Activated CD8-positive, alpha-beta memory T cell treated with anti-CD3 and anti-CD28 coated beads, Interleukin-2, amount 10 ng/mL, durations not matched to agents 7 days and 5 days (primary cell): ENCODE data around the gene OR6X1. TPM values are rescaled to one million over a fixed set of nuclear protein-coding genes. Genes with fewer than 3 reads are reported as not detected.
"Not testable (repeated sequence)": the region's sequence is repeated elsewhere in the genome, so short reads cannot be mapped to it uniquely, and the experiment has no call there.

Experiments
- ATAC-seq: fragments of 150-1000 bp; cut with Tn5 transposase; one replicate; pipeline ENCODE4 v1.10.0; 2021; ENCODE audit warnings: moderate library complexity
- CTCF ChIA-PET: fragments of 350-600 bp; sonication (Branson Sonifier 250); formaldehyde crosslinking; loops from one replicate; lab custom pipeline; 2021; ENCODE audit warnings: antibody characterized with exemption; lab: Charles Lee
- DNase-seq: peaks from one replicate; pipeline ENCODE4 v3.0.0-alpha.2; 2020
- H3K27ac Mint-ChIP-seq: one replicate; pipeline ENCODE4 v1.8.0; 2021; ENCODE audit warnings: mild to moderate bottlenecking, mixed read lengths
- H3K27me3 Mint-ChIP-seq: one replicate; pipeline ENCODE4 v1.8.0; 2021; ENCODE audit warnings: mixed read lengths
- H3K36me3 Mint-ChIP-seq: one replicate; pipeline ENCODE4 v1.8.0; 2021; ENCODE audit warnings: mild to moderate bottlenecking, mixed read lengths
- H3K4me1 Mint-ChIP-seq: one replicate; pipeline ENCODE4 v1.8.0; 2021; ENCODE audit warnings: mixed read lengths
- H3K4me3 Mint-ChIP-seq: one replicate; pipeline ENCODE4 v1.8.0; 2021; ENCODE audit warnings: mild to moderate bottlenecking, moderate library complexity, mixed read lengths
- H3K9me3 Mint-ChIP-seq: one replicate; pipeline ENCODE4 v1.8.0; 2022; ENCODE audit warnings: low read depth, mixed read lengths
- total RNA-seq, 2 experiments: library from RNA; stranded (reverse); gene quantifications; one replicate each; pipeline ENCODE4 v1.2.3, GENCODE V29; 2021

The OR6X1 gene
- total RNA-seq, 2 experiments from 2014 or later, result not detected

- no peak overlapping the region for H3K4me3 Mint-ChIP-seq
- peaks cover 12% of the 10 kb centered on the region for H3K36me3 Mint-ChIP-seq
- H3K4me1 Mint-ChIP-seq, result peaks cover 33% of the 10 kb centered on the region
- H3K27me3 Mint-ChIP-seq, result no peaks in the 10 kb centered on the region
- no peak for ATAC-seq
- CTCF ChIA-PET, result no interaction called here
- no peaks in the 10 kb centered on the region for H3K9me3 Mint-ChIP-seq
- H3K27ac Mint-ChIP-seq, result no peak overlapping the region
- no peak for DNase-seq
These were observed 11.6 kb downstream of the OR6X1 start for GRCh38 chr11:123742724-123743120.

- H3K9me3 Mint-ChIP-seq, result no peaks in the 10 kb centered on the region
- H3K27ac Mint-ChIP-seq, result peak overlapping the region; percentile 93
- CTCF ChIA-PET, result no interaction called here
- no peaks in the 10 kb centered on the region for H3K27me3 Mint-ChIP-seq
- peaks cover 18% of the 10 kb centered on the region for H3K36me3 Mint-ChIP-seq
- H3K4me1 Mint-ChIP-seq, result peaks cover 35% of the 10 kb centered on the region
- ATAC-seq, result no peak
- no peak for DNase-seq
- H3K4me3 Mint-ChIP-seq, result peak overlapping the region; percentile 95
These were observed 12.1 kb downstream of the OR6X1 start for GRCh38 chr11:123742031-123742723.

GRCh38 chr11:123741159-123742030 lies 12.9 kb downstream of the OR6X1 start, which contains the start of gene ZNF202:
Gene ZNF202 (minus strand): TSS chr11:123741660. CDS start chr11:123730888, 10,772 bp downstream.
- DNase-seq, result peak; percentile 95

GRCh38 chr11:123740787-123741158 lies 13.5 kb downstream of the OR6X1 start:
- H3K4me1 Mint-ChIP-seq, result peaks cover 35% of the 10 kb centered on the region
- no peaks in the 10 kb centered on the region for H3K9me3 Mint-ChIP-seq
- no peaks in the 10 kb centered on the region for H3K27me3 Mint-ChIP-seq
- H3K36me3 Mint-ChIP-seq, result peaks cover 25% of the 10 kb centered on the region
- peak; percentile 46 for DNase-seq
- peak; percentile 1 for ATAC-seq
- peak overlapping the region; percentile 95 for H3K4me3 Mint-ChIP-seq
- peak overlapping the region; percentile 93 for H3K27ac Mint-ChIP-seq
- CTCF ChIA-PET, result no interaction called here

More at GRCh38 chr11:123741159-123742030, 12.9 kb downstream of the OR6X1 start, which contains the start of gene ZNF202:
- Mint-ChIP-seq H3K27me3 (no peaks in the 10 kb centered on the region), H3K36me3 (peaks cover 21% of the 10 kb centered on the region), H3K4me1 (peaks cover 35% of the 10 kb centered on the region), H3K27ac (peak within 1 kb of the TSS; percentile 93), H3K4me3 (peak within 1 kb of the TSS; percentile 95), H3K9me3 (no peaks in the 10 kb centered on the region)
- CTCF ChIA-PET, result no interaction called here
- peak; percentile 97 for ATAC-seq

GRCh38 chr11:123738374-123738773 lies 15.9 kb downstream of the OR6X1 start:
- no peaks in the 10 kb centered on the region for H3K27me3 Mint-ChIP-seq
- peaks cover 35% of the 10 kb centered on the region for H3K4me1 Mint-ChIP-seq
- ATAC-seq, result no peak
- H3K36me3 Mint-ChIP-seq, result peaks cover 37% of the 10 kb centered on the region
- H3K4me3 Mint-ChIP-seq, result no peak overlapping the region
- no peaks in the 10 kb centered on the region for H3K9me3 Mint-ChIP-seq
- no peak overlapping the region for H3K27ac Mint-ChIP-seq
- CTCF ChIA-PET, result interaction anchor here (1.0 kb wide), 1 partner anchor 158 kb away, joined by 3 read pairs; no protein-coding TSS in a partner anchor
- DNase-seq, result no peak

- CTCF ChIA-PET, result interaction anchor here (0.9 kb wide), 1 partner anchor 25 kb away, joined by 3 read pairs; no protein-coding TSS in a partner anchor
These were observed 17.5 kb downstream of the OR6X1 start for GRCh38 chr11:123736769-123737168.

GRCh38 chr11:123729602-123730001 lies 24.7 kb downstream of the OR6X1 start:
- Mint-ChIP-seq H3K4me1 (no peaks in the 10 kb centered on the region), H3K36me3 (peaks cover 47% of the 10 kb centered on the region), H3K4me3 (no peak overlapping the region), H3K27me3 (no peaks in the 10 kb centered on the region), H3K27ac (no peak overlapping the region), H3K9me3 (peaks cover 9% of the 10 kb centered on the region)
- ATAC-seq (no peak), DNase-seq (no peak)
- CTCF ChIA-PET, result no interaction called here

More at GRCh38 chr11:123736769-123737168, 17.5 kb downstream of the OR6X1 start:
- Mint-ChIP-seq H3K27ac (no peak overlapping the region), H3K4me3 (no peak overlapping the region), H3K4me1 (peaks cover 25% of the 10 kb centered on the region), H3K36me3 (peaks cover 38% of the 10 kb centered on the region), H3K27me3 (no peaks in the 10 kb centered on the region), H3K9me3 (no peaks in the 10 kb centered on the region)
- ATAC-seq, result no peak
- no peak for DNase-seq

GRCh38 chr11:123725995-123726655 lies 28.2 kb downstream of the OR6X1 start:
- Mint-ChIP-seq H3K36me3 (peaks cover 45% of the 10 kb centered on the region), H3K9me3 (peaks cover 12% of the 10 kb centered on the region), H3K4me3 (no peak overlapping the region), H3K27me3 (no peaks in the 10 kb centered on the region), H3K4me1 (no peaks in the 10 kb centered on the region), H3K27ac (no peak overlapping the region)
- no peak for ATAC-seq
- CTCF ChIA-PET, result interaction anchor here (1.1 kb wide), 1 partner anchor 150 kb away, joined by 3 read pairs; no protein-coding TSS in a partner anchor
- DNase-seq, result no peak

- ATAC-seq, result no peak
- Mint-ChIP-seq H3K4me3 (no peak overlapping the region), H3K4me1 (no peaks in the 10 kb centered on the region), H3K27me3 (peaks cover 28% of the 10 kb centered on the region), H3K27ac (no peak overlapping the region), H3K36me3 (peaks cover 5% of the 10 kb centered on the region), H3K9me3 (peaks cover 1% of the 10 kb centered on the region)
- DNase-seq, result no peak
- CTCF ChIA-PET, result interaction anchor here (1.6 to 2.6 kb wide), 2 partner anchors 8 to 10 kb away, joined by 5 to 11 read pairs; no protein-coding TSS in a partner anchor
These were observed 34.9 kb downstream of the OR6X1 start for GRCh38 chr11:123719452-123719851.

- no peak for DNase-seq
- peaks cover 34% of the 10 kb centered on the region for H3K27me3 Mint-ChIP-seq
- no peaks in the 10 kb centered on the region for H3K9me3 Mint-ChIP-seq
- no peak overlapping the region for H3K4me3 Mint-ChIP-seq
- no peaks in the 10 kb centered on the region for H3K4me1 Mint-ChIP-seq
- H3K27ac Mint-ChIP-seq, result no peak overlapping the region
- CTCF ChIA-PET, result interaction anchor here (1.6 kb wide), 1 partner anchor 9 kb away, joined by 5 read pairs; no protein-coding TSS in a partner anchor
- no peak for ATAC-seq
- peaks cover 2% of the 10 kb centered on the region for H3K36me3 Mint-ChIP-seq
These were observed 35.8 kb downstream of the OR6X1 start for GRCh38 chr11:123718469-123718868.

GRCh38 chr11:123718063-123718462 lies 36.3 kb downstream of the OR6X1 start:
- CTCF ChIA-PET, result interaction anchor here (0.9 kb wide), 1 partner anchor 11 kb away, joined by 5 read pairs; no protein-coding TSS in a partner anchor
- no peak overlapping the region for H3K4me3 Mint-ChIP-seq
- peaks cover 2% of the 10 kb centered on the region for H3K36me3 Mint-ChIP-seq
- no peaks in the 10 kb centered on the region for H3K4me1 Mint-ChIP-seq
- no peak for DNase-seq
- no peaks in the 10 kb centered on the region for H3K9me3 Mint-ChIP-seq
- H3K27me3 Mint-ChIP-seq, result peaks cover 34% of the 10 kb centered on the region
- no peak for ATAC-seq
- no peak overlapping the region for H3K27ac Mint-ChIP-seq

- CTCF ChIA-PET, result interaction anchor here (0.6 to 10.0 kb wide), 7 partner anchors 8 to 678 kb away, joined by 3 to 119 read pairs (median 3); no protein-coding TSS in a partner anchor
- not testable (repeated sequence) for H3K36me3 Mint-ChIP-seq, H3K4me1 Mint-ChIP-seq, ATAC-seq, H3K9me3 Mint-ChIP-seq, DNase-seq, H3K4me3 Mint-ChIP-seq, H3K27ac Mint-ChIP-seq
- peaks cover 37% of the 10 kb centered on the region for H3K27me3 Mint-ChIP-seq
These were observed 41.7 kb downstream of the OR6X1 start for GRCh38 chr11:123712627-123713026.
